HPDE6-E6E7 (cell line): ENCODE measurements around the gene ZNF613.
"Not testable (repeated sequence)": the region's sequence is repeated elsewhere in the genome, so short reads cannot be mapped to it uniquely, and the experiment has no call there.

Experiments
- DNase-seq: peaks from one replicate; pipeline ENCODE4 v3.0.0; 2011; ENCODE audit warnings: missing footprints; ENCODE audit errors: extremely low spot score

Gene ZNF613

DNA sequence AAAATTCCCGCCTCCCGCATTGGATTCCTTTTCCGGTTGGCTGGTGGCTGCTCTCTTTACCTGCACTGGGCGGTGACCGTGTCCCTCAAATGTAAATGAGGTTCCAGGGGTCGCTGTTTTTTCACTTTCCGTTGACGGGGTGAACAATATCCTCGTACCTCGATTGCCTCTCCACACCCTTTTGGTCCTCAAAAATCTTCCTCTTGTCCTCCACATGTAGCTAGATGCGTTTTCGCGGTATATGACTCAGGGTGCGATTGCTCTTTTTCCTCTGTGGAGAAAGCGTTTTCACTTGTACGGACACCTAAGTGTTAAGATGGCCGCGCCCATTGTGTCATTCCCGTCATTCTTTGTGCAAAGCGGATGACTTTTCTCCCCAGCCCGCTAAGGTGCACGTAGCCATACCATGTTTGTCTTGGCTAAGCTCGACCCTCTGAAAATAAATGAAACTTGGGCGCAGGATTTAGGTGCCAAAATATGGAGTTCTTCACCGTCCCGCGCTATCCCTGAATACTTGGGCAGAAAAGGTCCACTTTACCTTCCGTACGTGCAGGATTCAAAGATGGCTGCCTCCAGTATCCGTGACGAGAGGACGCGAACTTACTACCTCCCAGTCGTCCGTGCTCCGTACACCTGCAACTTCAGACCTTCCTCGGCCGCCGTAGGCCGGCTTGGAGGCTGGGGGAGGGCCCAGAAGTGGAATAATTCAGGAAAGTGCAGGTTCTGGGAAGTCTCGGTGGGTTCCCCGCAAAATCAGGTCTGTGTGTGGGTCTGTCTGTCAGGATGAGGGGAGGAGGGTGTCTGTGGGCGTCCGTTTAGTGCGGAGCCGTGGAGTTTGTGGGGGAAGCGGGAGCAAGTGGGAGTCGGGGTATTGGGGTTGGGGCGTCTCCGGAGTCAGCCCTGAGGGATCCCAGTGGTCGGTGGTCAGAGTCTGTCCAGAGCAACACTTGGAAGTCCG, at the start of gene ZNF613:
Gene ZNF613, plus strand, starts transcription at position 689 of the 958 bp plus-strand sequence. CDS start 8,749 bp downstream, outside the sequence.
- peak; percentile 88 for DNase-seq

DNA sequence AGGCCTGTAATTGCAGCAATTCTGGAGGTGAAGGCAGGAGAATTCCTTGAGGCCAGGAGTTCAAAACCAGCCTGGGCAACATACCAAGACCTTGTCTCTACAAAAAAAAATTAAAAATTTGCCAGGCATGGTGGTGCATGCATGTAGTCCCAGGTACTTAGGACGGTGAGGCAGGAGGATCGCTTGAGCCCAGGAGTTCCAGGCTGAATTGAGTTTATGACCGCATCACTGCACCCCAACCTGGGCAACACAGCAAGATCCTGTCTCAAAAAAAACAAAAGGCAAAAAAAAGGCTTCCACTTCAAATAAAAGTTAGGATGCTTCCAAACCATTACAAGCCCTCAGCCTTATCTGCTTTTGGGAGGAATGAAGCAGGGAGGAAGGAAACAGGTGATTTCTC, 44.8 kb upstream of the ZNF613 start:
- no peak for DNase-seq

DNA sequence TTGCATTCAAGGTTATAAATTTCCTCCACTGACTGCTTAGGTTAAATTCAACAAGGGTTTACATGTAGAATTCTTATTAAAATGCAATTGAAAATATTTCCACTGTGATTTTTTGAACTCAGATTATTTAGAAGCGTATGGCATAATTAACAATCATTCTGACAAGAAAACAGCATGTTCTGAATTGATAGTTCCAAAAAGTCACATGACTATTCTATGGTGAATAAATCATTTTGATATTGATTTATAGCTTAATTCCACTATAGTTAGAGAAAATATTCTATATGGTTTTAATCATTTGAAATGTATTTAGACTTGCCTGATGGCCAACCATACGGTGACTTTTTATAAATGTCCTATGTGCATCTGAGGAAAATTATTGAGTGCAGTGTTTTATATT, 42.6 kb upstream of the ZNF613 start:
- DNase-seq, result no peak

DNA sequence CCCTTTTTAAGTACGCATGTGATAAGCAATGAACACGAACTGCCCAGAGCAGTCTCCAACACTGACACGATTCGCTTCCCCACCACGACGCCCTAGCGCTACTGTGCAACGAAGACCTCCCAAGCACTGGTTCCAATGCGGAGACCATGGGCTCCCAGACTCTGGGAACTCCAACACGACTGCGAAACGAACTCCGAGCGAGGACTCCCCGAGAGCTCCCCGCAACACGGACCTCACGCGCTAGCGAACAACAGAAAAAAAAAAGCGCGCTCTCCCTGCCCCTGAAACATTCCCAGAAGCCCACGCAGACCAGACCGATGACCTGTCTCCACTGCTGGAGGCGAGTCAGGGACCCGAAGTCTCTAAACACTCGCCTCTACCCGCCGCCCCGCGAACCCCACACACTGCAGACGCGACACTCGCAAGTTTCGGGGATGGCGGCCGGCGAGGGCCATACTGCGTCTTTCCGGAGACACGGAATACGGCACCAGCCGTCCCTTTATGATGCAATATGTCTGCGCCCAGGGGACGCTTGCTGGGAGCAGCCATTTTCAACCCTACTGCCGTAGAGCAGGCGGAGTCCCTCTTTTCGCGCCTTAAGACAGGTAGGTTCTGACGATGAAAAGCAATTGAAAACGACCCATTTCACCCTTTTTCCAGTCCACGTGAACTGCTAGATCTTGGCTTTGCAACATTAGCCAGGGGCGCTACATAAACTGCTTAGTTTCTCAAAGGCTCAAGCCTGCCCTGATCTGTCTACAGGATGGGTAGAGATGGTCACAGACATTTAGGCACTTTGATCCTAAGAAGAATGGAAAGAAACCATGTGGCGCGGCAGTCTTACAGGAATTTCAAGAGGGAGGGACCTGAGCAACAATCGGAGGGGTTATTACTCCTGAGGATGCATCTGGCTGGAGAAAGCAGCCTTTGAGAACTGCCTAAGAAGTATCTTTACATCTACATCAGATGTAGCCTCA, 39.5 kb upstream of the ZNF613 start, which contains the start of gene ZNF577:
Gene ZNF577, minus strand, starts transcription at position 430 of the 977 bp plus-strand sequence. CDS start 7,569 bp downstream, outside the sequence.
- DNase-seq, result peak; percentile 91

DNA sequence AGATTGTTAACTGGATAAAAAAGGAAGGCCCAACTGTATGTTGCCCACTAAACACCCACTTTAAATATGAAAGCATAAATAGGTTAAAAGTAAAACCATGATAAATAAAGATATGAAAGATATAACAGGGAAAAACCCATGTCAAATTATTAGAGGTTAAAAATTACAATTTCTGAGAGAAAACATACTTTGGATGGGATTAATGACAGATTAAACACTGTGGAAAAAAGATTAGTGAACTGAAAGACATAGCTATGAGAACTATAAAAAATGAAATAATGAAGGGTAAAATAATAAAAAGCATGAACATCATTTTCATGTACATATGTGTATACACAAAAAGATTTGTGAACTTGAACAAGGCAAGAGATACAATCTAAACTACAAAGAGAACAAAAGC, 37.3 kb upstream of the ZNF613 start:
- no peak for DNase-seq

DNA sequence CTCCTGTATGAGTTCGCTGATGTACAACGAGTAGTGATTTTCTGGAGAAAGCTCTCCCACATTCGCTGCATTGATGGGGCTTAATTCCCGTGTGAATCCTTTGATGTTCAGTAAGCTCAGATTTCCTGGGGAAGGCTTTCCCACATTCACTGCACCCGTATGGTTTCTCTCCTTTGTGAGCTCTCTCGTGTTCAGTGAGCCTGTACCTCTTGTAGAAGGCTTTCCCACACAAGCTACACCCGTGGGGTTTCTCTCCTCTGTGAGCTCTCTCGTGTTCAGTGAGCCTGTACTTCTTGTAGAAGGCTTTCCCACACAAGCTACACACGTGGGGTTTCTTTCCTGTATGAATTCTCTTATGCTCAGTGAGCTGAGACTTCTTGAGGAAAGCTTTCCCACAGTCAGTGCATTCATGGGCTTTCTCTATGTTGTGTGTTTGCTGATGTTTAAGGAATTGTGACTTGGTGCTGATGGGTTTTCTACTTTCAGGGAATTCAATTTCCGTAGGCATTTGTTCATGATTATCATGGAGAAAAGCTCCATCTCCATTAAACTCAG, 36.0 kb upstream of the ZNF613 start:
- DNase-seq, result no peak

DNA sequence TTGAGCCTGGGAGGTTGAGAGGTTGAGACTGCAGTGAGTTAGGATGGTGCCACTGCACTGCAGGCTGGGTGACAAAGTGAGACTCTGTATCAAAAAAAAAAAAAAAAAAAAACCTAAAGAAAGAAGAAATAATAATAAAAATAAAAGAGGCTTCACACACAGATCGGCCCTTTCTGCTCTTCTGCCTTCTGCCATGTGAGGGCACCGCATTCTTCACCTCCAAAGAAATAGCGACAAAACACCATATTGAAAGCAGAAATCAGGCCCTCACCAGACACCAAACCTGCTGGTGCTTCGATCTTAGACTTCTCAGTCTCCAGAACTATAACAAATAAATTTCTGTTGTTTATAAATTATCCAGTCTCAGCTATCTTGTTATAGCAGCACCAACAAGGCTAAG, 25.4 kb upstream of the ZNF613 start:
- DNase-seq, result no peak

DNA sequence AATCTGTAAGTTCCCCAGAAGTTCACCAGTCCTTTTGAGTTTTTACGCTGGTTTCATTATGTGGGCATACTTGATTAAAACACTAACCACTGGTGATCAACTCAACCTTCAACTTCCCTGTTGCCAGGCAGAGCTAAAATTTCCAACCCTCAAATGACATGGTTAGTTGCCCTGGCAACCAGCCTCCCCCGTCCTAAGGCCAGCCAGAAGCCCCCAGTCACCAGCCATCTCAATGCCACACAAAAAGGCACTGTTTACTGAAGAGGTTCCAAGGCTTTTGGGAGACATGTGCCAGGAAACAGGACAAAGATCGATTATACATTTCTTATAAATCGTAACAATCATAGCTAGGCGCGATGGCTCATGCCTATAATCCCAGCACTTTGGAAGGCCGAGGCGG, 24.1 kb upstream of the ZNF613 start:
- DNase-seq, result no peak

DNA sequence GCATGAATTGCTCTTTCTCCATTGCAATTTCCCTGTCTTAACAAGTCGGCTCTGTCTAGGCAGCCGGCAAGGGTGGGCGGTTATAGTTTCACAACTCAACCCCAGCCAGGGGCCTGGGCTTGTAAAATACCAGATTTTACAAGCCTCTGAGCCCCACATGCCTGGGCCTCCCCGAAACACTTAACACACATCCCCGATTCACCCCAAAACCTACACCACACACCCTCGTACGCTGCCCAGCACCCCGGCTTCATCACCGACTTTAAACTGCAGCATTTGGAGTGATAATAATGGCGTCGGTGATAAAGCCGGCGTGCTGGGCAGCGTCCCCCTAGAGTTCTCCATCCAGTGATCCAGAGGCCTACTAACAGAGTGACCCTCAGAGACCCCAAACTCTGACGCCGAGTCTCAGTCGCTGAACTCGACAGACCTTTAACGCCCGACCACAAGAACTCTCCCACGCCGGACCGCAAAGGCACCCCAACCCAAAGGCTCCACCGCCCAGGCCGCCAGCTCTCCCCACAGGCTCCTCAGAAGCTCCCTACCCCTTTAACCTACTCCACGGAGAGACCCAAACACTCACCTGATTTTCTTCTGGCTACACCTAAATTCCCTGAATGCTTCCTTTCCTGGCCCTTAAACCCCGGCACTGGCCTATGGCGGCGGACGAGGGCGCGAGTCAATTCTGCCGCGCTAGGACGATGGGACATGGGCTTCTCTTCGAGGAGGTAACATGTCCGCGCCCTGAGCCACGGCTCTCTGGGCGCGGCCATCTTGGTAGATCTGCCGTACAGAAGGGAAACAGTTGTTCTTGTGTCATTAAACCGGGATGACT, 22.7 kb upstream of the ZNF613 start, which contains the start of gene ZNF649:
Gene ZNF649, minus strand, starts transcription at position 687 of the 835 bp plus-strand sequence. CDS start 4,910 bp downstream, outside the sequence.
- peak; percentile 85 for DNase-seq

DNA sequence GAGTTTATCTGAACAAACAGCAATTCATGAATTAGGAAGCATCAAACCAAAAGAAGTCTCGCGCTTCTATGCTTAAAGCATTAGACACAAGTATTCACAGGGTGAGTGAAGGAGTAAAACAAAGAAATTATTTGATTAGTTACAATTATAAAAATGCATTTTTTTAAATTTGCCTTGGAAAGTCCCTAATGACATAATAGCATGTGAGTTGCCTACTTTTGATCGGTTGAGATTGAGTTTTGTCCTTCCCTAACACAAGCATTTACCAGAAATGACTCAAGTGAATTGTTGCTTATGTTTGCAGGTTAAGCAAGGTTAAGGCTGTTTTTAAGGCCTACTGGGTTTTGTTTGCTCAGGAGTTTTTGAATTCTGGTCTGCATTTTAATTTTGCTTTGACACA, 22.1 kb upstream of the ZNF613 start:
- no peak for DNase-seq

DNA sequence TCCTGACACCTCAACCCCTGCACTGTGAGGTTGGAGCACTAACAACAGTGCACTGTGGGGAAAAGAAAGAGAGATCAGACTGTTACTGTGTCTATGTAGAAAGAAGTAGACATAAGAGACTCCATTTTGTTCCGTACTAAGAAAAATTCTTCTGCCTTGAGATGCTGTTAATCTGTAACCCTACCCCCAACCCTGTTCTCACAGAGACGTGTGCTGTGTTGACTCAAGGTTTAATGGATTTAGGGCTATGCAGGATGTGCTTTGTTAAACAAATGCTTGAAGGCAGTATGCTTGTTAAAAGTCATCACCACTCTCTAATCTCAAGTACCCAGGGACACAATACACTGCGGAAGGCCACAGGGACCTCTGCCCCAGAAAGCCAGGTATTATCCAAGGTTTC, 21.6 kb upstream of the ZNF613 start:
- DNase-seq, result not testable (repeated sequence)

DNA sequence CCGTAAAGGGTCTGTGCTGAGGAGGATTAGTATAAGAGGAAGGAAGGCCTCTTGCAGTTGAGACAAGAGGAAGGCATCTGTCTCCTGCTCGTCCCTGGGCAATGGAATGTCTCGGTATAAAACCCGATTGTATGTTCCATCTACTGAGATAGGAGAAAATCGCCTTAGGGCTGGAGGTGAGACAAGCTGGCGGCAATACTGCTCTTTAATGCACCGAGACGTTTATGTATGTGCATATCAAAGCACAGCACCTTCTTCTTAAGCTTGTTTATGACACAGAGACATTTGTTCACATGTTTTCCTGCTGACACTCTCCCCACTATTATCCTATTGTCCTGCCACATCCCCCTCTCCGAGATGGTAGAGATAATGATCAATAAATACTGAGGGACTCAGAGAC, 21.2 kb upstream of the ZNF613 start:
- not testable (repeated sequence) for DNase-seq

DNA sequence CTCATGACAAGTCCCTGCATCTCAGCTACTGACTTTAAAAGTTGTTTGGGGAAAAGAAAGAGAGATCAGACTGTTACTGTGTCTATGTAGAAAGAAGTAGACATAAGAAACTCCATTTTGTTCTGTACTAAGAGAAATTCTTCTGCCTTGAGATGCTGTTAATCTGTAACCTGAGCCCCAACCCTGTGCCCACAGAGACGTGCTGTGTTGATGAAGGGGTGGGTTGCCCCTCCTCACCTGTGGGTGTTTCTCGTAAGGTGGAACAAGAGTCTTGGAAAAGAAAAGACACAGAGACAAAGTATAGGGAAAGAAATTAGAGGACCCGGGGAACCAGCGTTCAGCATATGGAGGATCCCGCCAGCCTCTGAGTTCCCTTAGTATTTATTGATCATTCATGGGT, 19.3 kb upstream of the ZNF613 start:
- DNase-seq, result not testable (repeated sequence)

DNA sequence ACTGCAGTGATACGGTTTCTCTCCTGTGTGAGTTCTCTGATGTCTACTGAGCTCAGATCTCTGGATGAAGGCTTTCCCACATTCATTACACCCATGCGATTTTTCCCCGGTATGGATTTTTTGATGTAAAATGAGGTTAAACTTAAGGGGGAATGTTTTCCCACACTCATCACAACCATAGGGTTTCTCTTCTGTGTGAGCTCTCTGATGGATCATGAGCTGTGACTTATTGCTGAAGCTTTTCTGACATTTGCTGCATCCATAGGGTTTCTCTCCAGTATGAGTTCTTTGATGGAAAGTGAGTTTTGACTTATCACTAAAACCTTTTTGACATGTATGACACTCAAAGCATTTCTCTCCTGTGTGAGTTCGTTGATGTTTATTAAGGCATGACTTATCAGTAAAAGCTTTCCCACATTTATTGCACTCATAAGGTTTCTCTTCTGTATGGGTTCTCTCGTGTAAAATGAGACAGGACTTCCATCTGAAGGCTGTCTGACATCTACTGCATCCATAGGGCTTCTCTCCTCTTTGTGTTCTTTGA, 11.9 kb upstream of the ZNF613 start:
- no peak for DNase-seq

DNA sequence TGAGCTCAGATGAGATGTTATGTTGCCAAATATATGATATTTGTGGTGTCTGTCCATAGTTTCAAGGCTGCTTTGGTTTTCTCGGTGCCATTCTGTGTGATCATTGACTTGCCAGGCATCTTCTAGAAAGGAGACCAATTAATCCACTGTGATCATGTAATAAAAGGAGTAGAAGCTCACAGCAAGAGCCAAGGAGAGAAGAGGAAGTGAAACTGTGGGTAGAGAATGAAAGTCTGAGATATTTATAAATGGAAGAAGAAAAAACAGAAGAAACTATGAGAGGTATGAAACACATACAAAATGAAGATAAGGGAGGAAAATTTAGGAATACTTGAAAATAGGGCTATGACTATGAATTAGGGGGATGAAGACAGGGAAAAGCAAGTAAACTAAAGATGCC, 11.1 kb upstream of the ZNF613 start:
- no peak for DNase-seq

DNA sequence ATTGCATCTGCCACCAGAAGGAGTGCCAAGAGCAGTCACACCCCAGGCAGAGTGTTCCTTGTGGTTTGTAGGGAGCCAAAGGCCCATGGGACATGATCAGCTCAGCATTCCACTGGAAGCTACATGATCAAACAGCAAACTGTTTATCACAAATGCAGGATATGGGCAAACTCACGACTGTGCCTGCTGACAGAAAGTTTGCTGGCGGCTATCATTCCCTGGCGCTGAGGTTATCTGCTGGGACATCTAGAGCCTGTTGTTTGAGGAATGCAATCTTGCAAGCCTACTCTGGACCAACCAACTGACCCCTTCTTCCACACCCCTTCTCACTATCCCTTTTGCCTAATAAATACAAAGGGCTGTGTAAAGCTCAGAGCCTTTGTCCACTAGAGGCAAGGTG, 7.7 kb upstream of the ZNF613 start:
- no peak for DNase-seq

DNA sequence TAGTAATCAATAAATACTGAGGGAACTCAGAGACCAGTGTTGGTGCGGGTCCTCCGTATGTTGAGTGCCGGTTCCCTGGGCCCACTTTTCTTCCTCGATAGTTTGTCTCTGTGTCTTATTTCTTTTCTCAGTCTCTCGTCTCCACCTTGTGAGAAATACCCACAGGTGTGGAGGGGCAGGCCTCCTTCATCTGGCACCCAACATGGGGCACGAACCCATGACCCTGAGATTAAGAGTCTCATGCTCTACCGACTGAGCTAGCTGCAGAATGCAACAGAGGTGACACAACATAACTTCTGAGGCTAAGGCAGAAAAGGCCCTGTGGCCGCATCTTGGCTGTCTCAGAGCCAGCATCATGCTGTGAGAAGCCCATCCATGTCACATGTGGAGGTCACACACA, 5.3 kb upstream of the ZNF613 start:
- DNase-seq, result no peak

DNA sequence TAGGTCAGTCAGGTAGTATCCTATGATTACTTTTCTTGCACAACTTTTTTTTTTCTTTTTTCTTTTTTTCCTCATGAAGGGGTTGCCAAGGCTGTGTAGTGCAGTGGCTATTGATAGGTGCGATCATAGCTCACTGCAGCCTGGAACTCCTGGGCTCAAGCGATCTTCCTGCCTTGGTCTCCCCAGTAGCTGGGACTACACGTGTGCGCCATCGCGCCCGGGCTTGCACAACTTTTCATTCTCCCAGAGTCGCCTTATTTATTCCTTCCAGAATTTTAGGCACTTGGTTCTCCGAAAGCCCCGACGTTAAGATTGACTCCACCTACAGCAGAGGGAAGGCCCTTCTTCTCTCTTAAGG, 867 bp upstream of the ZNF613 start:
- DNase-seq, result no peak

DNA sequence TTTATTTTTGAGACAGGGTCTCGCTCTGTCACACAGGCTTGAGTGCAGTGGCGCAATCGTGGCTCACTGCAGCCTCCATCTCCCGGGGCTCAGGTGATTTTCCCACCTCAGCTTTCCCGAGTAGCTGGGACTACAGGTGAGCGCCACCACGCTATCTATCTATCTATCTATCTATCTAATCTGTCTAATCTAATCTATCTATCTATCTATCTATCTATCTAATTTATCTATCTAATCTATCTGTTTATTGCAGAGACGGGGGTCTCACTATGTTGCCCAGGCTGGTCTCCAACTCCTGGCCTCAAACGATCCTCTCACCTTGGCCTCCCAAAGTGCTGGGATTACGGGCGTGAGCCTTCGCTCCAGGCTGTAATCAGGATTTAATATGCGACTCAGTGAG, 587 bp downstream of the ZNF613 start:
- DNase-seq, result no peak

DNA sequence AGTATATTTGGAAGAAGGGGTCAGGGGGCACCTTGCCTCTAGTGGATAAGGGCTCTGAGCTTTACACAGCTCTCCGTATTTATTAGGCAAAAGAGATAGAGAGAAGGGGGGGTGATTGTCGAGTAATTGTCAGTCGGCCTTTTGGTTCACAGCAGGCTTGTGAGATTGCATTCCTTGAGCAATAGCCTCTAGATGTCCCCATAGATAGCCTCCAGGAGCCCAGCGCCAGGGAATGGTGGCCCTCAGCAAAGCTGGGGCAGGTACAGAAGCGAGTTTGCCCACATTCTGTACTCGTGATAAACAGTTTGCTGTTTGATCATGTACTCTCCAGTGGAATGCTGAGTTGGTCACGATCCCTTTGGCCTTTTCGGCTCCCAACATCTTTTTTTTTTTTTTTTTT, 4.6 kb downstream of the ZNF613 start:
- DNase-seq, result no peak

DNA sequence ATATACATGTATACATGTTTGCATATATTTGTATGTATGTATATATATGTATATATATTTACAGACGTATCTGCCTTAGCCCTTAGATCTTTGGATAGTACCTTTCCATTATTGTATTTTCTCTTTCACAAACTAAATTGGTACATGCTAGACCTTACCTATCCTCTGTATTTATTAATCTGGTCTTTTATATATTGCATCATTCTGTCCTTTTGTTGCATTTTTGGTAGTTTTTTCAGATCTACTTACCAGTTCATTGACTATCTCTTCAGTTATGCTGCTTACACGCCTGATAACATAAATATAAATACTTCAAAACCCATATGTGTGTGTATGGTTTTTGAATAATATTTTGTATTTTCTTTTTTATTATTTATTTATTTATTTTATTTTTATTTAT, 11.7 kb downstream of the ZNF613 start:
- no peak for DNase-seq
